GM12891 (cell line): ENCODE results near the gene MYRF.

Experiments
- PAX5 ChIP-seq: IDR thresholded peaks from 2 replicates; pipeline ENCODE4 v1.6.1; 2011; ENCODE audit warnings: low read length, moderate library complexity, mild to moderate bottlenecking; ENCODE audit not compliant: insufficient read depth, severe bottlenecking
- POLR2A ChIP-seq: IDR thresholded peaks from 2 replicates; pipeline ENCODE4 v1.6.1; 2011; ENCODE audit warnings: low read depth, low read length, control low read depth
- POLR2AphosphoS5 ChIP-seq: IDR thresholded peaks from 2 replicates; pipeline ENCODE4 v1.6.1; 2011; ENCODE audit warnings: low read depth, low read length, control low read depth
- SPI1 ChIP-seq: IDR thresholded peaks from 2 replicates; pipeline ENCODE4 v1.6.1; 2011; ENCODE audit warnings: low read depth, low read length, control low read depth
- TAF1 ChIP-seq: IDR thresholded peaks from 2 replicates; pipeline ENCODE4 v1.6.1; 2011; ENCODE audit warnings: low read depth, low read length, control low read depth

- TF ChIP-seq POLR2A (no peak), POLR2AphosphoS5 (no peak), TAF1 (no peak; the same call in 1 of the 2 replicates), PAX5 (no peak), SPI1 (no peak)
These were observed 62.0 kb downstream of the MYRF start for GRCh38 chr11:61814247-61814957.
